ENCODE results near the gene FAR1.
"Not testable (repeated sequence)": the region's sequence is repeated elsewhere in the genome, so short reads cannot be mapped to it uniquely, and the experiment has no call there.

FAR1 gene

GRCh38 chr11:13701506-13701905, 33.0 kb downstream of the FAR1 start:
- in situ Hi-C loops (cut with MboI; ENCODE audit: low sequenced_read_pairs): no loop called here
- H3K9me3 ChIP-seq: no peaks in the 10 kb centered on the region
- H3K27me3 ChIP-seq (ENCODE audit: low read depth): no peaks in the 10 kb centered on the region
- H3K4me1 ChIP-seq: peaks cover 12% of the 10 kb centered on the region
- H3K4me3 ChIP-seq: no peak overlapping the region
- no peak for DNase-seq (ENCODE audit: low spot score in 2 of 2)
- H3K36me3 ChIP-seq (replicated peaks): peaks cover 33% of the 10 kb centered on the region

GRCh38 chr11:13702071-13702470, 33.6 kb downstream of the FAR1 start:
- no peaks in the 10 kb centered on the region for H3K9me3 ChIP-seq
- H3K27me3 ChIP-seq (ENCODE audit: low read depth): no peaks in the 10 kb centered on the region
- H3K36me3 ChIP-seq (replicated peaks): peaks cover 31% of the 10 kb centered on the region
- DNase-seq (ENCODE audit: low spot score in 2 of 2): no peak
- in situ Hi-C loops (cut with MboI; ENCODE audit: low sequenced_read_pairs): no loop called here
- no peak overlapping the region for H3K4me3 ChIP-seq
- H3K4me1 ChIP-seq: peaks cover 12% of the 10 kb centered on the region

- H3K27me3 ChIP-seq (ENCODE audit: low read depth): no peaks in the 10 kb centered on the region
Observed at GRCh38 chr11:13705710-13706109, 37.2 kb downstream of the FAR1 start.

GRCh38 chr11:13713982-13714381, 45.5 kb downstream of the FAR1 start:
- in situ Hi-C loops (cut with MboI; ENCODE audit: low sequenced_read_pairs): no loop called here
- peaks cover 53% of the 10 kb centered on the region for H3K36me3 ChIP-seq (replicated peaks)
- DNase-seq (ENCODE audit: low spot score in 2 of 2): no peak

More at GRCh38 chr11:13705710-13706109, 37.2 kb downstream of the FAR1 start:
- DNase-seq (ENCODE audit: low spot score in 2 of 2): peak in 1 of 2 experiments; percentile 36
- Histone ChIP-seq H3K4me1 (peaks cover 10% of the 10 kb centered on the region), H3K36me3 (replicated peaks) (peaks cover 47% of the 10 kb centered on the region), H3K9me3 (no peaks in the 10 kb centered on the region), H3K4me3 (no peak overlapping the region)
- in situ Hi-C loops (cut with MboI; ENCODE audit: low sequenced_read_pairs): no loop called here

GRCh38 chr11:13717331-13717730, 48.9 kb downstream of the FAR1 start:
- in situ Hi-C loops (cut with MboI; ENCODE audit: low sequenced_read_pairs): no loop called here
- Histone ChIP-seq H3K4me1 (peaks cover 5% of the 10 kb centered on the region; the same call in 1 of the 2 replicates), H3K9me3 (no peaks in the 10 kb centered on the region), H3K4me3 (no peak overlapping the region), H3K27me3 (ENCODE audit: low read depth) (no peaks in the 10 kb centered on the region), H3K36me3 (replicated peaks) (peaks cover 27% of the 10 kb centered on the region)
- DNase-seq (ENCODE audit: low spot score in 2 of 2): no peak

More at GRCh38 chr11:13713982-13714381, 45.5 kb downstream of the FAR1 start:
- Histone ChIP-seq H3K4me1 (peaks cover 5% of the 10 kb centered on the region; the same call in 1 of the 2 replicates), H3K4me3 (no peak overlapping the region), H3K27me3 (ENCODE audit: low read depth) (no peaks in the 10 kb centered on the region), H3K9me3 (no peaks in the 10 kb centered on the region)

- peaks cover 22% of the 10 kb centered on the region for H3K36me3 ChIP-seq (replicated peaks)
- no peaks in the 10 kb centered on the region for H3K27me3 ChIP-seq (ENCODE audit: low read depth)
- no peaks in the 10 kb centered on the region for H3K9me3 ChIP-seq
- no peak overlapping the region for H3K4me3 ChIP-seq
- in situ Hi-C loops (cut with MboI; ENCODE audit: low sequenced_read_pairs): no loop called here
- DNase-seq (ENCODE audit: low spot score in 2 of 2): no peak
- peaks cover 5% of the 10 kb centered on the region; the same call in 1 of the 2 replicates for H3K4me1 ChIP-seq
Observed at GRCh38 chr11:13718394-13718793, 49.9 kb downstream of the FAR1 start.

GRCh38 chr11:13720940-13721339, 52.5 kb downstream of the FAR1 start:
- no peak for DNase-seq (ENCODE audit: low spot score in 2 of 2)
- Histone ChIP-seq H3K9me3 (no peaks in the 10 kb centered on the region), H3K27me3 (ENCODE audit: low read depth) (no peaks in the 10 kb centered on the region), H3K4me1 (peaks cover 5% of the 10 kb centered on the region; the same call in 1 of the 2 replicates), H3K4me3 (no peak overlapping the region), H3K36me3 (replicated peaks) (peaks cover 6% of the 10 kb centered on the region)
- in situ Hi-C loops (cut with MboI; ENCODE audit: low sequenced_read_pairs): no loop called here

GRCh38 chr11:13721760-13722159, 53.3 kb downstream of the FAR1 start:
- DNase-seq (ENCODE audit: low spot score in 2 of 2): no peak
- in situ Hi-C loops (cut with MboI; ENCODE audit: low sequenced_read_pairs): no loop called here
- Histone ChIP-seq H3K36me3 (replicated peaks) (peaks cover 4% of the 10 kb centered on the region), H3K4me3 (no peak overlapping the region), H3K4me1 (peaks cover 5% of the 10 kb centered on the region; the same call in 1 of the 2 replicates), H3K9me3 (no peaks in the 10 kb centered on the region), H3K27me3 (ENCODE audit: low read depth) (no peaks in the 10 kb centered on the region)

GRCh38 chr11:13726456-13726855, 58.0 kb downstream of the FAR1 start:
- no peak overlapping the region for H3K4me3 ChIP-seq
- peaks cover 9% of the 10 kb centered on the region for H3K4me1 ChIP-seq
- in situ Hi-C loops (cut with MboI; ENCODE audit: low sequenced_read_pairs): no loop called here
- no peak for DNase-seq (ENCODE audit: low spot score in 2 of 2)
- H3K27me3 ChIP-seq (ENCODE audit: low read depth): no peaks in the 10 kb centered on the region
- H3K36me3 ChIP-seq (replicated peaks): peaks cover 22% of the 10 kb centered on the region
- no peaks in the 10 kb centered on the region for H3K9me3 ChIP-seq

GRCh38 chr11:13728076-13728475, 59.6 kb downstream of the FAR1 start:
- no peaks in the 10 kb centered on the region for H3K27me3 ChIP-seq (ENCODE audit: low read depth)
- no peak for DNase-seq (ENCODE audit: low spot score in 2 of 2)
- H3K4me1 ChIP-seq: peaks cover 9% of the 10 kb centered on the region
- in situ Hi-C loops (cut with MboI; ENCODE audit: low sequenced_read_pairs): no loop called here
- H3K4me3 ChIP-seq: no peak overlapping the region
- no peaks in the 10 kb centered on the region for H3K9me3 ChIP-seq
- H3K36me3 ChIP-seq (replicated peaks): peaks cover 22% of the 10 kb centered on the region

GRCh38 chr11:13734530-13734929, 66.1 kb downstream of the FAR1 start:
- H3K27me3 ChIP-seq (ENCODE audit: low read depth): no peaks in the 10 kb centered on the region
- peaks cover 2% of the 10 kb centered on the region; the same call in 1 of the 2 replicates for H3K36me3 ChIP-seq (replicated peaks)
- in situ Hi-C loops (cut with MboI; ENCODE audit: low sequenced_read_pairs): no loop called here
- DNase-seq (ENCODE audit: low spot score in 2 of 2): no peak
- H3K4me1 ChIP-seq: peaks cover 9% of the 10 kb centered on the region
- no peaks in the 10 kb centered on the region for H3K9me3 ChIP-seq
- no peak overlapping the region for H3K4me3 ChIP-seq

GRCh38 chr11:13745165-13745564, 76.7 kb downstream of the FAR1 start:
- in situ Hi-C loops (cut with MboI; ENCODE audit: low sequenced_read_pairs): no loop called here
- DNase-seq (ENCODE audit: low spot score in 2 of 2): no peak
- H3K27me3 ChIP-seq (ENCODE audit: low read depth): peaks cover 3% of the 10 kb centered on the region
- H3K4me1 ChIP-seq: no peaks in the 10 kb centered on the region
- no peaks in the 10 kb centered on the region for H3K9me3 ChIP-seq
- no peak overlapping the region for H3K4me3 ChIP-seq
- H3K36me3 ChIP-seq (replicated peaks): no peaks in the 10 kb centered on the region

GRCh38 chr11:13753316-13753715, 84.8 kb downstream of the FAR1 start:
- in situ Hi-C loops (cut with MboI; ENCODE audit: low sequenced_read_pairs); H3K36me3 ChIP-seq (replicated peaks); DNase-seq (ENCODE audit: low spot score in 2 of 2); H3K9me3 ChIP-seq; H3K4me1 ChIP-seq; H3K27me3 ChIP-seq (ENCODE audit: low read depth); H3K4me3 ChIP-seq: not testable (repeated sequence)

GRCh38 chr11:13759050-13759449, 90.6 kb downstream of the FAR1 start:
- Histone ChIP-seq H3K4me1 (no peaks in the 10 kb centered on the region), H3K4me3 (no peak overlapping the region), H3K36me3 (replicated peaks) (no peaks in the 10 kb centered on the region), H3K9me3 (no peaks in the 10 kb centered on the region), H3K27me3 (ENCODE audit: low read depth) (peaks cover 6% of the 10 kb centered on the region)
- in situ Hi-C loops (cut with MboI; ENCODE audit: low sequenced_read_pairs): no loop called here
- no peak for DNase-seq (ENCODE audit: low spot score in 2 of 2)

GRCh38 chr11:13760115-13760514, 91.6 kb downstream of the FAR1 start:
- in situ Hi-C loops (cut with MboI; ENCODE audit: low sequenced_read_pairs): no loop called here
- H3K4me3 ChIP-seq: no peak overlapping the region
- no peak for DNase-seq (ENCODE audit: low spot score in 2 of 2)

More at GRCh38 chr11:13760115-13760514, 91.6 kb downstream of the FAR1 start:
- H3K4me1 ChIP-seq: no peaks in the 10 kb centered on the region
- peaks cover 6% of the 10 kb centered on the region for H3K27me3 ChIP-seq (ENCODE audit: low read depth)
- no peaks in the 10 kb centered on the region for H3K9me3 ChIP-seq
- H3K36me3 ChIP-seq (replicated peaks): no peaks in the 10 kb centered on the region
